Activated T-cell treated with anti-CD3 and anti-CD28 coated beads, Interleukin-2, amount 50 U/mL, for 1 hour (primary cell): ENCODE results near the gene PMVK.

Experiments used
- DNase-seq: peaks from one replicate; pipeline ENCODE4 v3.0.0-alpha.2; 2020

Gene PMVK

DNA sequence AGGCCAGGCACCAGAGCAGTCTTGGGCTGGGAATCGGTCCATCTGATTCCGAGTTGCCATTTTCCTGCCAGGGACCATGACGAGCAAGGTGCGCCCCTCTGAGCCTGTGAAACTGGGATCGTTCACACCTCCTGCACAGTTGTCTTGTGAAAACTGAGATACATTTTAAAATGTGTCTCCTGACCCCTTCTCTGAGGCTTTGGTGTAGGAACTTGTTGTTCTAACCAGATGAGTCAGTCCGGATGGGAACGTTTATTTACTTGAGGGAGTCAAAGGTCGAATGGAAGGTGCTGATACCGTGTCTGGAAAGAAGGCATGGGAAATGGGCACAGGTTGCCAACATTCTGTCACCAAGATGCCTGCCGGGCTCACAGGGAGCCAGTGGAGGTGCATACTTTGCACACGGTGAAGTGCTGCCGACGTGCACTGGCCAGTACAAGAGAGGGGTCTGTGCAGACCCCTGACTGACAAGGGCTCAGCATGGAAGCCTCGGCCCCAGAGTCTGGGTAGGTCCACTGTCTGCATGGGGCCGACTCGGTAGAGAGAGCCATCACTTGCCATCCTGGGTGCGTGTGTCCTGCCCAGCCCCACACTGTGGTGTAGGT is 59.0 kb downstream of the PMVK start:
- no peak for DNase-seq

DNA sequence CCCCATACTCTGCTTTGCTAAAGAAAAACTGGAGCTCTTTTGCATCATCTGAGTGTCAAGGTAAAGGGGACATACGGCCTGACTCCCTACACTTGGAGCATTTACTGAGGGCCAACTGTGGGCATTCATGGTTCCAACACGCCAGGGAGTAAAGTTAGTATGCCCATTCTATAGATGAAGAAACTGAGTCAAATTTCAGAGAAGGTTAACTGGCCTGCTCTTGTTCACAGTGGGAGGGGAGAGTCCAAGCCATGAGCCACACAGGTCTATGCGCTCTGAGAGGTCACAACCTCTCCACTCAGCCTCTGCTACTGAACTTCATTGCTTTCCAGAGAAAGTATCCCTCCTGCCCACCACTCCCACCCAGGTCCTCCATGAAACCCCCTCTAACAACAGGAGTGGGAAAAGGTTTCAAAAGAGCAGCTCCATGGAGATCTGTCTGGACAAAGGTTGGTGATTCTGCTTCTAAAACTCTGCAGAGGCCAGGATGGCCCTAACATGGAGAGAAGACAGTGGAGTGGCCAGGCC is 59.6 kb downstream of the PMVK start:
- DNase-seq, result no peak
